Right ventricle myocardium superior (tissue), 1 donor: ENCODE measurements around the gene PTX4. TPM values are rescaled to one million over a fixed set of nuclear protein-coding genes. Genes with fewer than 3 reads are reported as not detected.

Source experiments
- ATAC-seq: fragments of 200-7000 bp; cut with Tn5 transposase; one replicate; pipeline ENCODE4 v1.9.1; 2020; ENCODE audit warnings: mild to moderate bottlenecking; ENCODE audit not compliant: poor library complexity
- DNase-seq: peaks from one replicate; pipeline ENCODE4 v3.0.0-alpha.2; 2020
- intact Hi-C: fragments of 100-400 bp; cut with DNase I; formaldehyde crosslinking; loops from one replicate; pipeline ENCODE4 v1.11.2; 2022
- total RNA-seq: library from RNA; stranded (reverse); fragmentation: NEBNext Ultra II Directional; extraction: Animal tissue kit (Norgen Biotek cat#: 25700); gene quantifications from one replicate; pipeline ENCODE4 v1.2.1, GENCODE V29; 2021
- donor health status: DM: no; HTN: yes; CAD: no; lungs with severe emphysema.

PTX4 gene
- total RNA-seq, 1 donor from 2014 or later: 0.16 TPM

DNA sequence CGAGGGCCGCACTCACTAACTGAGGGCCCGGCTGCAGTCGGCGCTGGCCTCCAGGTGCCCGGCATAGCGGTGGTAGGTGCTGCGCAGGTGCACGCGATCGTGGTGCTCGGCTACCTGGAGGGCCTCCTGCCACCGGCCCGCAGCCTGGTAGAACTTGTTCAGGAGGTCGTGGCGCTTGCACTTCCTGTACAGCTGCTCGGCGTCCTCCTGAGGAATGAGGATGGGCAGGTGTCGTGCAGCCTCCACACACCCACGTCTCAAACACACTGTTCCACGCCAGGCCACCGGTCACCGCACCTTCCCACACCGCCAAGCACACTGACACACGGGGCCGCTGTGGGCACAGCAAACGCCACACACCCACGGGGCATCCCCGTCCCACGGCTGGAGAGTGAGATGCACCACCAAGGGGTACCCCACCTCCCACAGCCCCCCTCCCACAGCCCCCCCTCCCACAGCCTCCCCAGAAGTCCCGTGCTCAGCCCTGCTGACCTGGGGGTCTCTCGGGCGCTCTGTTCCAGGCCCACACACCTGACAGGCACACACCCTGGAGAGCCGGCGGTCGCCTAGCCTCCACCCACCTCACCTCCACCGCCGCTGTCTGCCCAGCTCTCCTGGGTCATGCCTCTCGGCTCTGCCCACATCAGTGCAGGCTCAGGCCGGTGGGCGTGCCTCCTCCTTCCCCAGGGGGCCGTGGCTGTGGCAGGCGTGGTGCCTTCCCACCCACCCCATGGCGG is 37.3 kb upstream of the PTX4 start:
- DNase-seq (no peak), ATAC-seq (no peak)
- intact Hi-C loops: no loop called here

DNA sequence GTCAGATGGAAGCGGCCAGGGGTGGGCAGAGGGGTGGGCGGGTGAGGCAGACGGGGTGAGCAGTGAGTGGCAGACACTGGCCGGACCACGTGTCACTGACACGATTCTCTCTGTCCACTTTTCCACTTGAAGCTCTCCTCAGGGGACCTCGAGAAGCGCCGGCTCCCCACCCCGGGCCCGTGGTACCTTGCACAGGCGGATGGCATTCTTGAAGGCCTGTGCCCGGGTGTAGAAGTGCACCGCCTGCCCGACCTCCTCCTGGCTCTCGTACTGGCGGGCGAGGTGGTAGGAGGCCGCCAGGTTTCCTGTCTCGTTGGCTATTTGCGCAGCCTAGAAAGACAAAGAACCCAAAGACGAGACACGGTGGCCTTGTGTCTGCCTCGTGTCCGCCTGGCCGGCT is 35.6 kb upstream of the PTX4 start:
- no peak for ATAC-seq
- intact Hi-C loops: no loop called here
- no peak for DNase-seq

DNA sequence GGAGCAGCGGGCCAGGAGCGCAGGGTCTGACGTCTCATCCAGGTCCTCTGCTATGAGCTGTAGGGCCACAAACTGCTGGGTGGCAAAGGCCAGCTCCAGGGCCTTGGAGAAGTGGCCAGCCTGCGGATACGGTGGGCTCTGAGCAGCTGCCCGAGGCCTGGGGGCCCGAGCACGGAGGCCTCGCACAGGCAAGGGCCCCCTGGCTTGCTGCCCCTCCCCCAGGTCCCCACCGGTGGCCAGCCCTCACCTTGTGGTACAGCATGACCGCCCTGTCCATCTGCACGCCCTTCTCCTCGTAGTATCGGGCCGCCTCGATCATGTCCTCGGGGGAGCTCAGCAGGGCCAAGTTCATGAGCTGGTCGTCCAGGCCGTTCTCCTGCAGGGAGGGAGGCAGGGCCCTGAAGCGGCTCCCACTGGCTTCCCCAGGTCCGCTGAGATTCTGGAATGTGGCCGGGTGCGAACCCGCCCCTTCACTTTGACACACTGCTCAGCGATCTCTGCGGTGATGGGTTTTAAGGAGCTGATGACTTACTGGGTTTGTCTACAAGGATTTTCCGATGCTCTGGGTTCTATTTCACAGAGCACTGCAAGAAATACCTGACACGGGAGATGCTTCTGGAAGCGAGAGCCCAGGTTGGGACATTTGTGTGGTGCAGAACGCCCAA is 35.0 kb upstream of the PTX4 start:
- intact Hi-C loops: no loop called here
- DNase-seq: no peak
- no peak for ATAC-seq

DNA sequence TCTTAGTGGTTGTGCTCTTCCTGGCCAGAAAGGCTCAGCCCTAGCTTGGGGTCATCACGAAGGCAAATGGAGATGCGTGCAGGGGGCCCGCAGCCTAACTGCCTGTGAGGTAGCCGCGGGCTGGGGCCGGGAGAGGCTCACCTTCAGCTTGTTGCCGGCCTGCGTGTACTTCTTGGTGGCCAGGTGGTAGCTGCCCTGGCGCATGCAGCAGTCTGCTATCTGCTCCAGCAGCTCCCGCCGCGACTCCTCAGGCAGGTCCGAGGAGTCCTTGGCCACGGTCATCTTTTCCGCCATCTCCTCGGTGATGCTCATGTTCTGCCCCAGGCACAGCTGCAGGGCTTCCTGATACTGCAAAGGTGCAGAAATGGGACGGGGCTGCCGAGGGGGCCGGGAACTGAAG is 31.7 kb upstream of the PTX4 start:
- no peak for DNase-seq
- intact Hi-C loops: no loop called here
- no peak for ATAC-seq

DNA sequence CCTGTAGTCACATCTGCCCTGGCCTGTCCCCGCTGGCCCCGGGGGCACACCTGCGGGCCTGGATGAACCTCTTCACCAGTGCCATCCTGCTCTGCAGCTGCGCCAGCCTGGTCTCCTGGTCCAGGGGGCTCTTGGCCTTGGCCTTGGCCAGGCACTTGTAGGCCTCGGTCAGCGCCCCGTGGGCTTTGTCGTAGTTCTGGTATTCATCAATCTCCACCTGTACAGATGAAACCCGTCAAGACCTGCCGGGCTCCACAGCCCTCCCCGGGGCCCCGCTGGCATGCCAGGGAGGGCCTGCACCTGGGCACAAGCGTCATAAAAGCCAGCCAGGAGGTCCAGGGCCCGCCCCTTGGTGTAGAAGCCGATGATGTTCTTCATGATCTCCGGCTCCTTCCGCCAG is 31.1 kb upstream of the PTX4 start:
- intact Hi-C loops: no loop called here
- ATAC-seq: no peak
- no peak for DNase-seq

DNA sequence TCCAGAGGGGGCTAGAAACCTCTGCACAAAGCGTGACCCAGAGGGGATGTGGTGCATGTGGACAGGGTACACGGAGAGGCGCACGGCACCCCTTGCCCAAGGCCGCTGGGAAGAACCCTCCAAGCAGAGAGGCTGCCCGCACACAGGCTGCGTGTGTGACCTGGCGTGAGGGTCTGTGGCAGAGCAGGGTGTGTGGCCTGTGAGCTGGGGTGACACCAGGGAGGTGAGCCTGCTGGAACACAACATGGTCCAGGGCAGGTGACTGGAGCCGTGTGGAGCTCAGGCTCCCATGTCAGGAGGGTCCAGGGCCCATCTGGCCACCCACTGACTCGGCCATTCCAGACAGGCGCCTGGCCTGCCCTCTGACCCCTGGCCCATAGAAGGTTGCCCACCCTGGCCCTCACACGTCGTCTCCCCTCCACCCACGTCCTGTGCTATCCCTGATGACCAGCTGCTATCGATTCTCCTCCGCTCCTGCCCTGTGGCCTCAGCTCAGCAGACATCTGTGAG is 29.9 kb upstream of the PTX4 start:
- intact Hi-C loops: no loop called here
- ATAC-seq: peak; percentile 32
- no peak for DNase-seq

DNA sequence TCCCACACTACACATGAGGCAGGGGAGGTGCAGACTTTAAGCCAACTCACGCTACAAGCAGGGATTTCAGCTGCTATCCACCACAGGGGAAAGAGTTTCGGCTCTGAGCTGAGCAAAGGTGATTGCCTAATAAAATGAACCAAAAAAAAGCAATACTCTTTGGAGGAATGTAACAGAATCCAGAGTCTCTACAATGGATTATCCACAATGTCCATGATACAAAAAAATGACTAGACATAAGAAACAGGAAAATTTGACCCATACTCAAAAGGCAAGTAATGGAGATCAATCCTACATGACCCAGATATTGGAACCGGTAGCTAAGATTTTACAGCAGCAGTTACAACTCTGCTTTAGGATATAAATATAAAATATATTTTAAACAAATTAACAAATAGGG is 25.8 kb upstream of the PTX4 start:
- no peak for ATAC-seq
- DNase-seq: no peak
- intact Hi-C loops: no loop called here

DNA sequence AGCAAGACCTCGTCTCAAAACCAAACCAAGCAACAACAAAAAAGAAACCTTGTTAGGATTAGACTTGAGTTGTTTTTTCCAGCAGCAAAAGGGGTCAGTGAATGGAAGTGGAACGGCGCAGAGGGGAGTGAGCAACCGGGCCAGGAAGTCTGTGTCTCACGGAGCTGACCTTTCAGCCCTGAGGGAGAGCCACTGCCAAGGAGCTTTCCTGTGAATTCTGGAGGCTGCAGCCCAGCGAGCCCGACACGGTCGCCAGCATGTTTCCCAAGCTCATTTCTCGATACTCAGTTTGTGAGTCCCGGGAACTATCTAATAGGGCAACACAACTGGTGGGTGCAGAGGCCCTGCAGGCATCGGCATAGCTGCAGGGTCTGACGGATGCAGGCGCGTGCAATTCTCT is 24.0 kb upstream of the PTX4 start:
- no peak for ATAC-seq
- DNase-seq: no peak
- intact Hi-C loops: no loop called here

DNA sequence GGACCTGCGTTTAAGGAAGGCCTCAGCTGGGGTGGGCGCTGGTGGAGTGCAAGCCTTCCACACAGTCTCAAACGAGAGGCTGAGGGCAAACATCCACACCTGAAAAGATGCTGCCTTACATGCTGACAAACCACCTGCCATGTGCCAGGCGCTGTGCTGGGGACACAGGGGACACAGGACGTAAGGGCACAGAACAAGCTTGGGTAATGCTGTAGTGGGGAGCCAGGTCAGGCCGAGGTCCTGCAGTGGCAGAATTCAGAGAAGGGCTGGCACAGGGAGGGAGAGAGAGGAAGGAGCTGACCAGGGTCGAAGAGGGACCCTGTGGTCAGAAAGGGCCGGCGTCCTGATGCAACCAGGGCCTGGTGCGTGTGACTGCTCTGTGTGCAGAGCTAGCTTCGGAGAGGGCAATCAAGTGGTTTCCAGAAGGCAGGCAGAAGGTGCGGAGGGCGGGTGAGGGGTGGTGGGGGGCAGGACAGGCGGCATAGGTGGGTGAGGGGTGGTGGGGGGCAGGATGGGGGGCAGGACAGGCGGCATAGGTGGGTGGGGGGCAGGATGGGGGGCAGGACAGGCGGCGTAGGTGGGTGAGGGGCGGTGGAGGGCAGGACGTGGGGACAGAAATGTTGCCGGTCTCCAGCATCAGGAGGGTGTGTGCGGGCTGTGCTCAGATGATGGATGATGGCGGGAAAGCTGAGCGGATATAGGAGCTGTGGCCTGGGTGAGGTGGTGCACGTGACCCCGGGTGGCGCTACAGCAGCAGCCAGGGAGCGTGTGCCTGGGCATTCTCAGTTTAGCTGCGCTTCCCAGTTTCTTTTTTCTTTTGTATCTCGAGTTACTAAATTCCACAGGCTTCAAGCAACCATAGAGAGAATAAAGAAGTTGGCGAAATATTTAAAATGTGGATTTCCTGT is 23.2 kb upstream of the PTX4 start:
- intact Hi-C loops: no loop called here
- DNase-seq: no peak
- ATAC-seq: no peak

DNA sequence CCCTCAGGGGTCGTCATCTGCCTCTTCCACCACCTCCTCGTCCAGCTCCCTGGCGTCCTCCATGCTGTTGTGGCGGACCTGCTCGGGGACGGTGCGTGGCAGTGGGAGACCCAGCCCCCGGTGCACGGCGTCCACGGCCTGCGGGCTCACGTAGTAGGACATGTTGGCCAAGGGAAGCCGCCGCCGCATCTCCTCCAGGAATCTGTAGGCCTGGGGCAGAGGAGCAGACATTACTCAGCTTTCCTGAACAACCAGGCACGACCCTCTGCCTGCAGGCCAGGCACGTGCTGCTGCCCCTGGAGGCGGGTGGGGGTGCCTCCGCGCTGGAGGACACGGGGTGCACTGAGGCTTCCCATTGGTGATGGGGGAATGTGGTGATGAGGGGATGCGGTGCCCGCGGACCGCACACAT is 22.2 kb upstream of the PTX4 start:
- ATAC-seq: no peak
- intact Hi-C loops: no loop called here
- no peak for DNase-seq

DNA sequence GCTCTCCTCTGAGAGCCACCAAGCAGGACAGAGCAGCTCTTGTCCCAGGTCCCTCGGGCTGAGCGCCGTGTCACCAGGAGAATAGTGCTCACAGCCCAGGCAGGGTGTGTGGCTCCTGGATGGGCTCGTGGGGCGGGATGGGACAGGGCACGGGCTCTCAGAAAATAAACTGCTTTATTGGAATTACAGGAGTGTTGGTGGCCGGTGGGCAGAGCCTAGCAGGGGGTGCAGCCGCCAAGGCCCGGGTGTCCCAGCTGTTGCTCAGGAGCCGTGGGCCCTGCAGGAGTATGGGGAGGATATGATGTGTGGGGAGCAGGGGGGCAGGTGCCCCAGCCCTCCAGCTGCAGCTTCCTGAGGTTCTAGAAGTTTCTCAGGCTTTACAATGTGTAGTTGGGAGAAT is 21.5 kb upstream of the PTX4 start:
- DNase-seq (no peak), ATAC-seq (peak; percentile 34)
- intact Hi-C loops: no loop called here

DNA sequence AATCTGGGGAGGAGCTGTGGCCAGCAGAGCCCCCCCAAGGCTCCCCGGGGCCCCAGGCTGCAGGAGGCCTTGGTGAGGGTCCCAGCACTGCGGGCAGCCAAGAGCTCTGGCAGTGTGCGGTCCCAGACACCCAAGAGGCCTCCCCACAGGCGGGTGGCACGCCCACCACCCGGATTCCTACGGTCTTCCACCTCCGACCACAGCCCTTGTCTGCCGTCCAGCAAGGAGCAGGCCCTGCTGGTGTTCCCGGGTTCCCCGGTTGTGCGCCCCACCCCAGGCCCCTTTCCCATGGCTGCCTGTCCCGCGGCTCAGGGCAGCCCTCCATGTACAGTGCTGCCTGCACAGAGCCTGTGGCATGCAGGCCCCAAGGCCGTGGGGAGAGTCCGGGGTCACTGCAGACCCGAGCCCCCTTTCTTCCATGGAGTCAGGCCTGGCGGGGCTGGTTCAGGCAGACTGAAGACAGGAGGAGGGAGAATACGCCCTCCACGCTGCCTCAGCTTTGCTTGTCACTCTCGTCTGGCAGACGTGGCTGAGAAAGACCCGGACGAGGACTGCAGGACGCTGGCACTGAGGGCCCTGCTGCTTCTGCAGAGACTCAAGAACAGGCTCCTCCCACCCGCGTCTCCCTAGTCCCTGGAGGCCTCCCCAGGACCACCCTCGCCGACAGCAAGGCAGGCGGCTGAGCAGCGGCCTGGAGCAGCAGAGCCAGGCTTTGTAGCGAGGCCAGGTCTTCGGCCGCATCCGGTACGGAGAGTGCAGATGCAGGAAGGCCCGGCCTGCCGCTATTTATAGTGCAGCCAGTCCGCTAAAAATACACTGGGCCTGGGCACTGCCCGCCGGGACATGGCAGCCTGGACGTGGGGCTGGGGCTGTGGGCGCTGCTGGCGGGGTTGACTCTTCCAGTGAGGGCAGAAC is 20.8 kb upstream of the PTX4 start:
- intact Hi-C loops: no loop called here
- peak; percentile 82 for DNase-seq
- peak; percentile 91 for ATAC-seq

DNA sequence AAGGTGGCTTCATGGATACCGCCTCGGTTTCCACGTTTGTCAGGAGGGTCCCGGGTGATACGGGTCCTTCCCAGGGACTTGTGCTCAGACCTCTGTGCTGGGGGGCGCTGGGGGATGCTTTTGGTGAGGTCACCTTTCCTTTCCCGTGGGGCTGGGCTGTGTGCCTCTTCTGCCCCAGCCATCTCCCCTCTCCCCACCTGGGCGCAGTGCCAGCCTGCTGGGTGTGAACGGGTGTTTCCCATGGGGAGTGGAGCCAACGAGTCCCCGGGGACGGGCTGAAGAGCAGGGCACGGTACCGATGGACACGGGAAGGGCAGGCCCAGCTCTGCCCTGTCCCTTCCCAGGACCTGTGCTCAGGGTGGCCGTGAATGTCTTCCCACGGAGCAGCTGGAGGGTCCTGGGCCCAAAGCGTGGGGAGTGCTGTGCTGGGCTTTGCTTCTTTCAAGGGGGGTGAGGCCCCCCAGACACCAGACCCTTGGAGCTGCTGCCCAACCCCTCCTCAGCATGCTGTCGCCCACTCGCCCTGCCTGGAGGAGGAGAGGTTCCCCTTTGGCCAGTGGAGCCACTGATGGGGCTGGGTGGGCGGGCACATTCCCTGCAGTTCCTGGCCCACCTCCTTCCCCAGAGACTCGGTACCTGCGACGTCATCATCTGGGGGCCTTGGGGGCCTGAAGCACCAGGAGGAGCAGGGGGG is 19.9 kb upstream of the PTX4 start:
- intact Hi-C loops: no loop called here
- DNase-seq (peak; percentile 43), ATAC-seq (no peak)

DNA sequence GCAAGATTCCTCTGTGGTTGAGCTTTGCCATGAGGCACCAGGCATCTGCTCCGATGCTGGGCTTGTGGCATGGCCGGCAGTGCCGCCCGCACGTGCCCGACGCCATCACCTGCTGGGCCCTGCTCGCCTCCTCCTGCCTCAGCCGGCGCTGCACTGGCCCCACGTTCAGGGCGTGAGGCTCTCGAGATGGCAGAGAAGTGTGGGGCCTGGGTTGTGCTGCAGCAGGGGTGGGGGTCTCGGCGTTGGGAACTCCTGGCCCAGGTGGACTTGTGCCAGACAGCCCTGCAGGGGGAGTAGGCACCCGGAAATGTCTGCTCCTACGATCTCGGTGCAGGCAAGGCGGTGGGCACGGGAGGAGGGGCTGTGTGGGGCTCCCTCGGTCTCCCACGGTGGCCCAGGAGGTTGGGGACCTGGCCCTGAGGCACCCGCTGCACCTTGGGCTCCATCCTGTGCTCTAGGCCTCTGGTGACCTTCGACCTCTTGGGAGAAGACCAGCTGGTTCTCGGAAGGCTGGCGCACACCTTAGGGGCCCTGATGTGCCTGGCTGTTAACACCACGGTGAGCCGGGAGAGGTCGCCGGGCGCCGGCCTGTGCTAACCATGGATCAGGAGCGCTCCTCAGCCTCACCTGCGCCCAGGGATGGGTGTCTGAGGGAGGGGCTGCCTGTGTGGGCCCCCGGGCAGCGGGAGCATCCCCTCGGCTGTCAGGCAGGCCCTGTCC is 17.9 kb upstream of the PTX4 start:
- intact Hi-C loops: no loop called here
- DNase-seq (no peak), ATAC-seq (no peak)

DNA sequence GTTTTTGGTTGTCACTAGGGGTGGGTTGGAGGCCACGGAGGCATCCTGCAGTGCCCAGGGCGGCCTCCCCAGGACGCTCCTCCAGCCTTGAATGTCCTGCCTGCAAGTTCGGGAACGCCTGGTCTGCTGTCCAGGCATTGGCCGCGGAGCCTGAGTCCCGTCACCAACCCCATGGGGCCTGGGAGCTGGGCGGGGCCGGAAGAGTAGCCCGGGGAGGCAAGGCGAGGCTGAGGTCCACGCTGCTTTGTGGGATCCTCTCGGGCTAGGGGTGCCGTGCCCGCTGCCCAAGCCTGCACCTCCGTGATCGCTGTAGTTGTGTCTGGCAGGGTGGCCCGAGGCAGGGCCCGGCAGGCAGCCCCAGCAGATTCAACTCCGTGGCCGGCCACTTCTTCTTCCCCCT is 17.2 kb upstream of the PTX4 start:
- no peak for ATAC-seq
- intact Hi-C loops: no loop called here
- no peak for DNase-seq

DNA sequence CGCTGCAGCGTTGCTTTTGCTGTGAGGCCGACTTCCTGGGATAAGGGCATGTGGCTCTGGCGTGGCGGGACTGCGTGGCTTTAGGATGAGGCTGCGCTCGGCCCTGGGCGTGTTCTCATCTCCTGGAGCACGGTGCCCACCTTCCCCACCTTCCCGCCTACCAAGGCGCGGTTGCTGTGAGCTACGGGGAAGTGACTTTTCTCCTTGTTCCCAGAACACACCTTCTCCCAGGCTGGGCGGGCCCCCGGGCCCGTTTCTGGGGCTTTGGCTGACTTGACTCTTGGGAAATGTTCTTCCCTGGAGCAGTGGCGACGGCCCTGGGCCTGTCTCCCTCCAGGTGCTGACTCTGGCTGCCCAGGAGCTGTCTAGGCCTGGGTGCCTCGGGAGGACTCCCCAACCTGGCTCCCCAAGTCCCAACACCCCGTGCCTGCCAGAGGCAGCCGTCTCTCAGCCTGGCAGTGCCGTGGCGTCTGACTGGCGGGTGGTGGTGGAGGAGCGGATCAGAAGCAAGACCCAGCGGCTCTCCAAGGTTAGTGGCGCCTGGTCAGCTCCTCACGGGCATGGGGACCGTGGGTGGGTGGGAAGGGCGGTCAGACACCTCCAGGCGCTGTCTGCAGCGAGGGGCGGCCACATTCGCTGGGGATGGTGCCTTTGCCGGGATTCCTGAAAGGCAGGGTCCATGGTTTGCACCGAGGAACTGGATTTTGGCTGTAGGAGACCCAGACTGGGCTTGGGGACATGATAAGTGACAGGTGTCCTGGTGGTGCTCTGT is 16.5 kb upstream of the PTX4 start:
- intact Hi-C loops: no loop called here
- DNase-seq: no peak
- no peak for ATAC-seq
